Brain pericyte (primary cell): Measurements from ENCODE around the gene FRMD4A.

ENCODE experiments used
- DNase-seq: peaks from one replicate; pipeline ENCODE4 v3.0.0-alpha.2; 2012; ENCODE audit warnings: low read depth, low spot score

FRMD4A gene

DNA sequence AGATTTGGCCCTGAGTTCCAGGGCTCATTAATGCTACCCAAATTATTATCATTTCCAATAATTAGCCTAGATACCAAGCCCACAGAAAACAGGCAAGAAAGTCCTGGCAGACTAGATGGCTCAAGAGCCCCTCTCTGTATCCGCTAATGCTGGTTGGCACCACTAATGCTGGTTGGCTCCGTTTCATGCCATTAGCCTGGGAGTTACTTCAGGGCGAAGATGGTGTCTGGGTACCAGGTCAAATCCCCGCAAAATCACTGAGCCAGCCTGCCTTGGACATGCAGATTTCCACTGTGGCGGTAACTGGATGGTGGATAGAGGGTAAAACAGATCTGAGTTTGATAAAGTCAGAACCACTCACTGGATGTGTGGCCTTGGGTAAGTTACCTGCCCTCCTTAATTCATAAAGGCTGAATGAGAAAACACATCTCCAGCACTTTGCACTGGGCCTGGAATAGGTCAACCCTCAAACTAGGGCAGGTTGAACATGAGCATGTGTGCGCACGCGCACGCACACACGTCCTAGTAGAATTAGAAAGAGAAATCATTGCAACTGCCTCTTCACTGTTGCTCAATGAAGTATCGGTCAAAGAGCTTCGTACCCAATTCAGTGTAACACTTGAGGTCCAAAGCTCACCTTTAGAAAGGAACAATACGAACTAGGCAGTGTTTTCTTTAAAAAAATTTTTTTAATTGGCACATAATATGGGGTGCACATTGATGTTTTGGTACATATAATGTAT, 652.5 kb downstream of the FRMD4A start:
- DNase-seq, result no peak

DNA sequence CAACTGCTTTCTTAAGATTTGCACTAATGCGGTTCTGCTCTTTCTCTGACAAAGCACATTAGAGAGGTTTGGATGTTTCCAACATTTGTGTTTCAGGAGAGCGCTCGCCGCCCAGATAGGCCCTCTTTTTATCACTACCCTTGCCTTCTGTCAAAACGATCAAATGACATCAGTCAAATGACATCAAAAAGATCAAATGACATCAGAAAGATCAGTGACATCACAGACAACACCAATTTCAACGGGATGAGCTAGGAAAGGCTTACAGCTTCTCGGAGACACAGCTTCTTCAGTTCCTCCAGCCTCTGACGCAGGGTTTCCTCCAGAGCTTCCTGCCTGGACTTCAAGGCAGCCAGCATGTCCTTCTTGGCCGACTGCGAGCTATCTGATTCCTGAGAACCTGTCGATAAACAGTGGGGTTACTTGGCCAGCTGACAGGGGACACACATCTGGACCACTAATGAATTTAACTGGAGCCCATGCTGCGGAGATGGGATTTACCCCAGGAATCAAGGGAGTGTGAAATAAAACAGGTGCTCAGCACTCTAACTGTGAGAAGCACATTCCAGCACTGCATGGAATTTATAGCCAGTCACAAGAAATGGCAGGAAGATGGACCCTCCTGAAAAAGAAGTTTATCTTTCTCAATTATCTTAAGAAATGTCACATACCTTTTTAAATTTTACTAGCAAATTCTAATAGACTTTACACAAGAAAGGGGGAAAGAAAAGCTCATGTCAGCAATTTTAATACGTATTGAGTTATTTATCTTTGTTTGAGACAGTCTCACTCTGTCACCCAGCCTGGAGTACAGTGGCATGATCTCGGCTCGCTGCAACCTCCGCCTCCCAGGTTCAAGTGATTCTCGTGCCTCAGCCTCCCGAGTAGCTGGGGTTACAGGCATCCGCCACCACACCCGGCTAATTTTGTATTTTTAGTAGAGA, 655.8 kb downstream of the FRMD4A start:
- DNase-seq, result no peak

DNA sequence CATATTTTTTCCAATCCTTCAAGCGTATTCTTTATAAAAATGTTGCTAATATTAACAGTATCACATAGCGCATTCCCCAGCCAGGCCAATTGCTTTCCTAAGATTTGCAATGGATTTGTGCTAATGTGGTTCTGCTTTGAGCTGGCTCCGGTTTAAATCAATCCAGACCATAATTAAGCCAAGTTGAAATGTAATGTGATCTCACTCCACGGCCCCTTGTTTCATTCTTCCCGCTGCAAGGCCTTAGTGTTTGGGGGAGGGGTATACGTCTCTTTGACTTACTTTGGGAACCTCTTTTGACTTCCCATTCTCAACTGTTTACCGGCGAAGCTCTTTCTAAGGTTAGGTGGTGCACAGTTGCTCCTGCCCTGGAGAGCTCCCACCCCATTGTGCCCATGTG, 657.6 kb downstream of the FRMD4A start:
- no peak for DNase-seq

DNA sequence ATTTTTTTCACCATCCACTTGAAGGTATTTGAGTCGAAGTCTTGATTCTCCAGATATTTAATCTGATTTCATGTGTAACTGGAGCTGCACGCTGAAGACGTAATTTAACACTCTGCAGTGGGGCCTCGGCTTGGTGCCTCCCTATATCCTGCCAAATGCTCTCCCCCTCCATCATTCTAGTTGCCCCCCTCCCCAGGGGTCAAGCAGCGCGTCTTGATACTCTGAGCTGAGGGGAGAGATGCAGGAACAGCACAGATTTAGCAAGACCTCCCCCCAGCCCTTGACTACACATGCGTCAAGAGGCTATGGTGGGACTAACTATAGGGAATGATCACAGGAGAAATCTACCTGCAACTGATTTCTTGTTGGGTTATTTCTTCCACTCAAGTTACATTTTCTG, 658.2 kb downstream of the FRMD4A start:
- no peak for DNase-seq

DNA sequence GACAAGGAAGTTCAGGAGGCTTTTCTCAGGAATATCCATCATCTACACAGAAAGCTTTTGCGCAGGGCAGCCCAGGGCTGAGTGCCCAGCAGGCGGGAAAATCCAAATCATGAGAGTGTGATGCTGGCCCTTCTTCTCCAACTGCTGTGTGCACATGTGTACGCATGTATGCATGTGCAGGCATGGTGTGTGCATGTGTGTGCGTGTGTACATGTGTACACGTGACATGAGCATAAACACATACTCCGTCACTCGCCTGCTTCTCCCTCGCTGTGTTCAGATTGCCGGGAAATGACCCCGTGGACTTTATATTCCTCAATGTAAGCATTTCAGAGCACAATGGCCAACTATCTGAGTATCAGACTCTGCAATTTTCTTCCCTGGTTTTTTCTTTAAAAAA, 658.8 kb downstream of the FRMD4A start:
- DNase-seq, result no peak

DNA sequence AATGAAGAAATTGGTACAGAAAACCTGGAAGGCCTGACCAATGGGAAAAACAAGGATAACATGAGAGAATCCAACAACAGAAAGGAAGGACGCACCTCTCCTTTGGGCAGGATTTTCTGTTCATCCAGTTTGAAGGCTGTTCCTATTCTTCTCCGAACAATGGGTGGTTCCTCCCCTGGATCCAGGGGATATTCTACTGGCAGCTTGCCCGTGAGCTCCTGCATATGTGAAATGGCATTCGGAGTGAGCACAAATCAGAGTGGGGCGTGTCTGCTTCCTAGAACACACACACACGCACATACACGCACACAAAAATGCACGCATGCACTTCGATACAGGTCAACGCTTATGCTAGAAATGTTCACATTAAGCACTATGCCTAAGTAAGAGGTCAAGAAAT, 660.4 kb downstream of the FRMD4A start:
- DNase-seq, result no peak

DNA sequence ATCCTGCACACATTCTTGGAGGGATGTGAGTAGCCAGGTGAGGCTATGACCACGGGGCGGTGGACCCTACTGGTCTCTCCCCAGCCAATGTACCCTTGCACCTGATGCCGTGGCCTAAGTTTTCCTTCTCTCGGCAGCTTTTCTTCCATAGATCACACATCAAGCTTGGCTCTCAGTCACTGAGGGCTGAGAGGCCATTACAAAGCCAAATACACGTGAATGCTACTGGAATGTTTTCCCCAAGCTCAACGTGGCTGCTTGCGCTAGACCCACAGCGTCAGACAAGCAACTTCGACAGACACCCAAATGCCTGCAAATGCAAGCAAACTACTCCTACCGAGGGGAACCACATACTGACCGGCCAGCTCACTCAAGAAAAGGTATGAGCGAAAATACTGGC, 660.8 kb downstream of the FRMD4A start:
- DNase-seq, result no peak

DNA sequence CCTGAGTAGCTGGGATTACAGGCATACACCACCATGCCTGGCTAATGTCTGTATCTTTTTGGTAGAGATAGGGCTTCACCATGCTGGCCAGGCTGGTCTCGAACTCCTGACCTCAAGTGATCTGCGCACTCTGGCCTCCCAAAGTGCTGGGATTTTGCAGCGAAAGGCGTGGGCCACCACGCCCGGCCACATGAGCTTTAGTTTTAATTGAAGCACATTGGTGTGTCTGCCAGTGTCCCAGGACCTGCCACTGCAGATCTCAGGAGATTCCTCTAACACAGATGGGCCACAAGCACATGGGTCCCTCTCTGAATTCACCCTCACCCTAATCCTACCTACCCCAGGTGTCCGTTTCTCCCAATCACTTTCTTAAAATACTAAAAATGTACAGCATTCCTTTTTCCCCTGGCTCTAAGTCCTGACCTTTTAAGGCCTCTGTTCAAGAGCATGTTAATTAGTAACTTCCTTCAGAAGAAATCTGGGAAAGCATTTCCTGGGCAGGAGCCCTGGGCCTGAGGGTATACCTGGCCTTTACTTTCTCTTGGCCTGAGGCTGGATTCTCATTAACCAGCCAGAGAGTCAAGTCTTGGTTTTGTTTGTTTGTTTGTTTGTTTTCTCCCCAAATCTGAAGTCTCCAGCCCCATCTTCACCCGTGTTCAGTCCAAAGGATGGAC, 661.4 kb downstream of the FRMD4A start:
- DNase-seq, result no peak

DNA sequence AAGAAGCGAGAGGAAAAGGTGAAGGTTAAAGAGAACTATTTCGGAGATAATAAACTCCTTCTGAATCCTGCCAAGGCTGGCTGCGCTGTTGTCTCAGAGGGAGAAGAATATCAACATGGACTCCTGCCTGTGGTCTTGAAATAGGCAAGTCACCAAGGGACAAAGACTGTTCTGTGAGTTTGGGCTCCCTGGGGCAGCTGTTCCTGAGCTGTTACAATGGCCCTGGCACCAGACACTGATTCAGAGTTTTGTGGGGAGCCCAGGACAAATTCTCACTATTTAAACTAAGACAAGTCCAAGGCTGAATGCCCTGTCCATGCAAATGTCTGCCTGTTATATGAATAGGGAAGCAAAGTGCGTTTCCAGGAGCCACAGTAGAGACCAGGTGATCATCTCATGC, 662.6 kb downstream of the FRMD4A start:
- no peak for DNase-seq

DNA sequence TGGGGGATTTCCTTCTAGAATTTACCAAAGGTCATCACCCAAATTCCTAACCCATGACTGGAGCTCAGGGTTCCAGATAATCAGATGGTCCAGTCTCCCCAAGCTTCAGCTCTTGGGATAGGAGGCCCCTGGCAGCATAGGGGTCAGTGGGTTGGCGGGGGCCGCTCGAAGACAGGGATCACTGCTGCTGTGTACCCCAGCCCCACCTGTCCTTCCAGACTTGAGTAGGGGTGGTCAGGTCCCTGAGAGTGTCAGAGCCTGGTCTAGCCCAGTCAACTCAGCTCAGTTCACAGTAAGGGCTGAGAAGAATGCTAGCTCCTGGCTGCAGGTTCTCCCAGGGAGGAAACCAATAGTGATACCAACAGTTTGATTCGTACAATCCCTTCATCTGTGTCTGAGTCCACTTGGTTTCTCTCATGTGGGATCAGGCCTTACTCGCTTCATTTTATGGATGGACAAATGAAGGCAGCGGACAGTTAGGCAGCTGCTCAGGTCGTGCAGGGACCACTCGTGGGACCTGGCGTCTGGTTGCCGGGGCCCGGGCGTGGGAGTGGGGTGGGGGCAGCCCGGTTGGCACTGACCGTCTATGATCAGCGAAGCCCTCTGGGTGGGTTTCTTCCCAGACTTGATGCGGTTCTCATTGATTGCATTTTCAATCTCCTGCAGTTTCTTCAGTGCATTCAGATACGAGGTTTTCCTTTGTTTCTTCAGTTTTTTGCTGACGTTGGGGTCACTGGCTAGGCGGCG, 665.0 kb downstream of the FRMD4A start:
- no peak for DNase-seq

DNA sequence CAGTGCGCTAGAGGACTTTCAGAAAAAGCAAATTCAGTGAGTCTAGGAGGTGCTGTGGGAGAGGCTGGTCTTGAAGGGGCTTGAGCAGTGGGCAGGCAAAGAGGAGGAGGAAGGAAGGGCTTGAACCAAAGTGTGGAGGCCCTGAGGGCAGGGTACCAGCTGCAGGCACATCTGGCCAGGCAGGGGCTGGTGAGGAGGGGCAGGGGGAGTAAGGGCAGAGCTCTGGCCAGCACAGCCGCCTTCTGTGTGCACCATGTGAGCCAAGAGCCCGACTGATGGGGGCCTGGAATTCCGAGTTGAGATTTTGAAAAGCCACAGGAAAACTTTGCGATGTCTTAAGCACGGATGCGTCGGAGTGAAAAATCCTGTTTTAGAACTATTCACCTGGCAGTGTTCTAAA, 669.5 kb downstream of the FRMD4A start:
- DNase-seq, result no peak

DNA sequence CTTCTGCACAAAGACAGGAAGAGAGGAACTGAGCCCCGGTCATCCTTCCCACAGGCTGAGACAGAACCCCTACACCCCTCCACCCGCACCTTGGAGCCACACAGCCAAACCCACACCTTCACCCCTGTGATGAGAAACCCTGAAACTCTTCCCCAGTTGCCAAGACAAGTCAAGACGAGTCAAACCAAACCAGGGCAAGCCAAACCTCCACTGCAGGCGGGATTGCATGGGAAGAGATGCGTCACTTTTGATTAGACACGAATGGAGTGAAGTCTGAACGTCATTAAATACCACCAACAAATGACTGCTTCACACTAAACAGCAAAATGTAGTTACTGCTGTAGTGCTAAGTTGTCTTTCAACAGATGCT, 670.2 kb downstream of the FRMD4A start:
- no peak for DNase-seq

DNA sequence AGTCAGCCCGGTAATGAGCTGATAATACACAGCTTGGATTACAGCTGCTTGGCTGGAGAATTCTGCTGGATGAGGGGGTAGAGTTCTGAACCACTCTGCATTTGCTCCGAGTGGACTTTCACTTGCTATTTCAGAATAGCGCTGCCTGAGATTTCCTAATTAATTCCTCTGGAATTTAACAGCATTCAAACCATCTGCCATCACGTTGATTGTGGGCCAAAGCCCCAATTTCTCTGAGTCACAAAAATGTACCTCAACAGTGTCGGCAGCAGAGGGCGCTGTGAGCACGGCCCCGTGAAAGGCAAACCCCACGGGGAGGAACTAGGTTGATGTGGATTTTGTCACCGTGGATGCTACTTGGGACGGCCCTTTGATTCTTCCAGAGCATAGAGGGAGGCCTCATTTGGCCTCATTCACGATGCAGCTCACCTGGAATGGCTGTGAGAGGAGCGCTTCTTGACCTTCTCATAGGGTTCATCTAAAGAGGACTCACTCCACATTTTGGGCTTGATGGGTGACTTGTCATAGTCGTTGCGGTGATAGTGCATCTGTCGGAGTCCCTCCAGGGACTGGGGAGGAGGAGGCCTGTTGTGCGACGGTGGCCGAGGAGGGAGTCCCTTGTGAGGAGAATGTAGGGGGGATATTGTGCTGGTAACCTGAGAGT, 670.7 kb downstream of the FRMD4A start:
- DNase-seq, result no peak

DNA sequence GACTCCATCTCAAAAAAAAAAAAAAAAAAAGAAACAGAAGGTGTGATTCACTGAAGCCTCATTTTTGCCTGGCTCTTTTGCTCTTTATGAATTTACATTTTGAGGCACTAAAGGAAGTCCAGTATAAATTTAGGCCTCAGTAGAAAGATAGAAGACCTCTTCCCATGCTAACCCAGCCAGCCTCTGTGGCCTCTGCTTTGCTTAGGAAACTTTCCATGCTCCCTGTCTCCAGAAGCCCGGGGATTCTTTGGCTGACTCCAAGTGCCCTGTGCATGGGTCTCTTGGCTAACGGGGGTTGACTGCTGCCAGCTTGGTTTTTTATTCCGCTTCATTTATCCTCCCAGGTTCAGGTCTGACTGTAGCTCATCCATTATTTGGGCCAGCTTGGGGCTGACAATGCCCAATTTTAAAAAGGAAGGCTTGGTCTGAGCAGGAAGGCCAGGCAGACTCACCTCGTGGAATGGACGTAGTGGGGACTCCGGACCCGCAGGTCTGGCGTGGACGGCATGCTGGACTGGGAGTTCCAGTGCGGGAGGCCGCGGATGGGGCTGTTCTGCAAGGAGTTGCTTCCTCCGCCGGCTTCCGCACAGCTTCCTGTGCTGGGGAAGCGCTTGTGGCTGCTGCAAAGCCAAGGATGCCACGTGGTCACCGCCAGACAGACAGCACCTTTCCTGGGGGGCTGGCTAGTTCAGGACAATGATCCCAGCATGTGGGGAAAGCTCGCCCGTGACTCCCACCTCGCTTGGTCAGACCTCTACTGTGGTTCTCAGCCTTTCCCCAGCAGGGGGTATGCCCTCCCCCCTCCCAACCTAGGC, 671.6 kb downstream of the FRMD4A start:
- DNase-seq, result no peak

DNA sequence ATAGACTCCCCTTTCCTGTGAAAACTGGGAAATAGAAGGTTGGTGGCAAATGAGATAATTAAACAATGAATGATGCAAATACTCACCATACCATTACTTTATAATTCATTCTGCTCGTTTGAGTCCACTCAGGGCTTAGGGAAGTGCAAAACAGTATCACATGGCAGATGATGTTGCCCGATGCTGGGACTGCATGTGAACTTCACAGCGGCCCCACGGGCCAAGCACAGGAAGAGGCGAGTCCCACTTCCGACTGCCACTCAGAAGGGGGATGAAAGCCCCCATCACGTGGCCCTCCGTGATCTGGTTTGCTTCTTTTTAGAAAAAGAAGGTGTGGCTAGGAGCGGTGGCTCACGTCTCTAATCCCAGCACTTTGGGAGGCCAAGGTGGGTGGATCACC, 672.5 kb downstream of the FRMD4A start:
- no peak for DNase-seq

DNA sequence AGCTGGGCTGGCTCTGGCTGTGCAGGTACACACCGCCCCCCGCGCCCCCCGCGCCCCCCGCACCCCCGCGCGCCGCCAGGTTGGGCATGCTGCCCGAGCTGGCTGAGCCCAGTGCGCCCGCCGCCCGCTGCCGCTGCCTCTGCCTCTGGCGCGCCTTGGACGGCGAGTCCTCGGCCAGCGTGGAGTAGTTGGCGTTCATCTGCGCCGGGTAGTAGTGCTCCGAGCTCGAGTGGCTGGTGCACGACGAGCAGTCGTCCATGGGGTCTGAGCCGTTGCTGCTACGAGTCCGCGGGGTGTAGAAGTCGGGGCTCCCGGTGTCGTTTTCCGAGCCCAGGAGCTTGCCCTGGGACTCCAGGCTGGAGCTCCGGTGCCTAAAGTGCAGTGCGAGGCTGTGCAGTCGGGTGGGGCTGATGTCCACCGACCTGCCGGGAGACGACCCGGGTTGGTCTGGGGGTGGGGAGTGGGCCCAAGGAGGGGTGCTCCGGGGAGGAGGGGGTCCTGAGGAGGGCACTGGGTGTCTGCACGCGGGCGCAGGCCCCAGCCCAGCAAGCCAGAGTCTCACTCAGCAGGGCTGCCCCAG, 673.5 kb downstream of the FRMD4A start:
- no peak for DNase-seq

DNA sequence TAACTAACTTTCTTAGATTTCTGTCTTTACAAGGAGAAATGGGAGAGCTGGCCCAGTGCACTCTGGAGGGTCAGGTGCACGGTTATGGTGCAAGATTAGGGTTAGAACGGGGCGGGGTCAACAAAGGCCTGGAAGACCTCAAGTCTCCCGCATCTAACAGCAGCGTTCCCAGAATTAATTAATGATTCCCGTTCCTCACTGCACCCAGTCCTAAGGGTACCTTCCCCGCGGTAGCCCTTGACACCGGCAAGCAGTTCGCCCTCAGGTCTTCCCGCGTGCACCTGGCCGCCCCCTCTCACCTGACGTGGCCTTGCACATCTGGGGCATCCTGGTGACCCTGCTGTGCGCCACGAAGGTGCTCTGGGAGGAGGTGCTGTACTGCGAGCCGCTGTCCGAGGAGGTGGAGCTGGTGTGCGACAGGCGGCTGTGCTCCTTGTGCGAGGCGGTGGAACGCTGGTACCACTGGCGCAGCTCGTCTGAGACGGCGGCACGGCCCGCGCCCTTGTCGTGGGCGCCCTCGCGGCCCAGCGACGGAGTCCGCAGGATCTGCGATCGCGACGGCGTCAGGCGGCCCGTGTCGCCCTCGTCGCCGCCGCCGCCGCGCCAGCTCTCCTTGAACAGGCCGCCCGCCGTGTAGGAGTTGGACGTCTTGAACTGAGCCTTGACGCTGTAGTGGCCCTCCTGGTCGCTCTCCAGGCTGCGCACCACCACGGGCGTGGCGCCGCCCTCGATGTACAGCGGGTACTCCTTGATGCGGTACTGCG, 674.2 kb downstream of the FRMD4A start:
- no peak for DNase-seq

DNA sequence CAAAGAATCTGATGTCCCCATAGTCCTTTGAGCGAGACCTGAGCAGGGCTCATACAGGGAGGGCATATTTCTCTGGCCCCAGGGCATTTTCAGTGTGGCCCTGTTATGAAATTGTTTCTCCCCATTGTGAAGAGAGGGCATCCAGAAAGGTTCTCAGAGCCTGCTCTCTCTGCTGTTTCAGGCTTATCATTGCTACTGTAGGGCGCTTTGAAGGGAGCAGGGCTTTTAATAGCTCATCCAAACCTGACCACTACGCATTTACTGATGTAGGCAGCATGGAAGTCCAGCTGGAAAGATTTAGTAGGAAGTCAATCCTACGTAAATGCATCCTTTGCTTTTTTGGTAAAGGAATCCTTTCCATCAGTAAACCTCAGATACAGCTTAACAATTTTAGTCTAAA, 675.9 kb downstream of the FRMD4A start:
- no peak for DNase-seq

DNA sequence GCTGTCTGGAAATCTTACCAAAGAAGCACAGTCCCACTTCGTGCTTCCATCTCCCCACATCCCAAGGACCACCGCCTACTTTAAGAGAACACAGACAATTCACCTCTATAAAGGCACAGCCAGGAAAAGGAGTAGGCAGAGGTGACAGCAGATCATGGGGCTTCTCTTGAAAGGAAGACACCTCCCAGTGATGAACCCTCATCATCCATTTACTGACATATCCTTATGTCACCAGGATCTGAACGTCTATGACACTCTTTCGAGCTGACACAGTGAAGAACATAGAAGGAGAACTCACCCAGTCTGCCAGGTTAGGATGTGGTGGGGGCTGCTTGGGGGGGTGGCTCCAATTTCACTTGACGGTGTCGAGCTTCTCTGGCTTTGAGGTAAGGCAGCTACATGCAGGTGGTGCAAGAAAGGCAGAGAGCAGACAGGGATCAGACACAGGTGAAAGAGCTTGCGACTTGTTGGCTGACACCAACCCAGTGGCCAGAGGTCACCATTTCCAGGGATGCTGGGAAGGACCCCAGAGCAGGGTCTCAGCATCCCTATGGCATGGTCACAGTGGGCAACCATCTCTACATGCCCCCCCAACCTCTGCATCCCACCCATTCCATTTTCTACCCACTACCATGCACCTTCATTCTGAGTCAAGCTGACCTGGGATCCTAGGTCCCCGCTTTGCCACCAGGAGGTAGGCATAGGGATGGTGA, 676.5 kb downstream of the FRMD4A start:
- DNase-seq, result no peak
